Measurements from ENCODE around the gene ECI1. TPM values are rescaled to one million over a fixed set of nuclear protein-coding genes. Genes with fewer than 3 reads are reported as not detected.

Gene ECI1
- total and polyA plus RNA-seq, 2 of the 13 experiments (the other 11 are each of a cell fraction or from before 2014, with no cell fraction given) = 82.0 to 102 TPM

DNA sequence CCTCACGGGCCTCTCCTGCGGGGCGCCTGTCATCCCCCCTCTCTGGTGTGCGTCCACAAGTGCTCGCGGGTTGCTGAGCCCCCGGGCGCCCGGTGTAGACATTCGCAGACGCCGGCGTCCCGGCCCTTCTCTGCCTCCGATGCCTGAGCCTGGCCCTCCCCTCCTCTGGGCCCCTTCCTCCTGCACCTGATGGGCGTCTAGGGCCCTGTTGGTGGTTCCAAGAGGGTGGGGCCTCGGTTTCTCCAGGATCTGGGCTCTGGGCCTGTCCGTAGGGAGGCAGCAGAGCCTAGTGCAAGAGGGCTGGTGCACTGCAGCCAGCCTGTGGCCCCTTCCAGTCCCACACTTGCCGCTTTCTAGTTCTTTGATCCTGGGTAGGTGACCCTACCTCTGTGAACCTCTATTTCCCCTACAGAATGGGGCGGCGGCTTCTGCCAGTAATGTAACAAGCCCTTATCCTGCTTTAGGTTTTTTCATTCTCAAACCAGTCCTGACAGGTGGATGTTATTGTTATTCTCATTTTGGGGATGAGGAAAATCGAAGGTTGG lies 27.4 kb downstream of the ECI1 start (continued):
- no peak for TF ChIP-seq SNRNP70 (IDR thresholded peaks at IDR 0.05; ENCODE audit: low read depth, low read length)
- TF ChIP-seq CTCF (CRISPR knock-in tag; IDR thresholded peaks at IDR 0.05) = peak; percentile 72
- TF ChIP-seq TBP (CRISPR knock-in tag; IDR thresholded peaks at IDR 0.05) = no peak
- no peak for TF ChIP-seq ZNF44 (CRISPR knock-in tag; IDR thresholded peaks at IDR 0.05)
- peak; percentile 85 for TF ChIP-seq KDM5A (IDR thresholded peaks at IDR 0.05; ENCODE audit: borderline replicate concordance, low read length)
- 0 out of 2 replicates have a peak, but pooled peaks have one; percentile 8 for TF ChIP-seq ZNF224 (CRISPR knock-in tag; IDR thresholded peaks at IDR 0.05)
- no peak for TF ChIP-seq ZNF205 (CRISPR knock-in tag; IDR thresholded peaks at IDR 0.05)
- no peak for TF ChIP-seq KDM6A (CRISPR knock-in tag; IDR thresholded peaks at IDR 0.05; ENCODE audit: low read depth)

DNA sequence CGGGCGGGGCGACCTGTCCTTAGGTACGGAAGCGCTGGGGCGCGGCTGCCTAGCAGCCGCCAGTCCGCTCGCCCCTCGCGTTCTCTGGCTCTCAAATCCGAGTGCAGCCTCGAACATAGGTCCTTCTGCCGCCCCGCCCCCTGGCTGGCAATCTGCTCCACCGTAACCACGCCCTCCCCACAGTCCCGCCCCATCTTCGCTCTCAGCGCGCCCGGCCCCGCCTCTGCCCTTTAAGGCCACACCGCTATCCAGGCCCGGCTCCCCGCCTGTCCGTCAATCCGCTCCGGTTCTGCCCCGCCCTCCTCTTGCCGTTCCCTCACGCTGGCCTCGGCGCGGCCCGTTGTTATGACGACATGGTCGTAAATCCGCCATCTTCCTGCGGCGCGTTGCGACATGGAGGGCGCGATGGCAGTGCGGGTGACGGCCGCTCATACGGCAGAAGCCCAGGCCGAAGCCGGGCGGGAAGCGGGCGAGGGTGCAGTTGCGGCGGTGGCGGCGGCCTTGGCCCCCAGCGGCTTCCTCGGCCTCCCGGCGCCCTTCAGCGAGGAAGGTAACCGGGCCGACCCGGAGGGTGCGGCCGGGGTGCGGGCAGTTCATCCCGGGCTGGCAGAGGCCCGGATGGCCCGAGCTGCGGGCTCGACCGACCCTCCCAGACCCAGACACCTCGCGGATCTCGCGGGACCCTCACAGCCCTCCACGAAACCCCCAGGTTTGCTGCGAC lies 28.0 kb downstream of the ECI1 start, which contains the start of gene E4F1:
E4F1 (plus strand) TSS at position 371 of the 721 bp plus-strand sequence; CDS start at position 394, 23 bp downstream.
- Histone ChIP-seq H3K9ac (ENCODE audit: insufficient read depth, low read depth, low read length) (peak within 1 kb of the TSS; percentile 89), H3K27ac (ENCODE audit: extremely low read length, insufficient read depth, low read length) (peak within 1 kb of the TSS; percentile 80), H4K20me1 (ENCODE audit: insufficient read depth, low read length) (peaks cover 11% of the 10 kb centered on the region), H3K9me3 (ENCODE audit: low read length) (no peaks in the 10 kb centered on the region), H3K4me2 (ENCODE audit: low read depth, low read length) (peak within 1 kb of the TSS; percentile 83), H3K79me2 (ENCODE audit: insufficient read depth, low read length) (peaks cover 18% of the 10 kb centered on the region), H2AFZ (ENCODE audit: low read length) (no peak within 1 kb of the TSS), H3K4me1 (ENCODE audit: insufficient read depth, low read length) (peaks cover 48% of the 10 kb centered on the region), H3K4me3 (replicated peaks in 1 of 3; ENCODE audit: insufficient read depth in 1 of 3, low read depth in 2 of 3, low read length in 3 of 3) (peak within 1 kb of the TSS; percentile 78 to 95 (median 79)), H3K36me3 (replicated peaks in 1 of 2; ENCODE audit: control insufficient read depth in 1 of 2, insufficient read depth in 2 of 2, low read length in 2 of 2) (peaks cover 3 to 6% of the 10 kb centered on the region in 2 experiments; a peak in 2 of 5 replicates), H3K27me3 (ENCODE audit: control insufficient read depth in 1 of 2, insufficient read depth in 2 of 2, low read length in 2 of 2) (no peaks in the 10 kb centered on the region)
- FAIRE-seq (peak; percentile 95), DNase-seq (ENCODE audit: low spot score) (peak; percentile 97), ATAC-seq (peak; percentile 84)
- in situ Hi-C loops (cut with HindIII; ENCODE audit: extremely low pct_ligation_motif_present, low pct_unique_long_range_greater_than_20kb) = no loop called here
- ChIA-PET POLR2A (interaction anchor here (1.0 to 2.6 kb wide), 4 partner anchors 9 to 28 kb away, joined by 3 to 14 read pairs (median 8); partner anchors contain the start of genes ECI1, MLST8 and PGP), CTCF (ENCODE audit: low intra/inter-chr PET ratio, low total read pairs) (no interaction called here)
- no TSS peak for BruUV-seq (replicated peaks)
- WGBS (ENCODE audit: low lambda C conversion rate) = under 1% methylated on average over 31 of the region's 82 CpGs
- intact Hi-C loops (cut with micrococcal nuclease; ENCODE audit: unreplicated experiment) = no loop called here
- TF ChIP-seq MTF1 (CRISPR knock-in tag; IDR thresholded peaks at IDR 0.05) (peak; percentile 68; the same call in 1 of the 2 replicates), ZNF766 (CRISPR knock-in tag; IDR thresholded peaks at IDR 0.05; ENCODE audit: borderline replicate concordance) (peak; percentile 64; the same call in 1 of the 2 replicates), ZNF441 (CRISPR knock-in tag; IDR thresholded peaks at IDR 0.05; ENCODE audit: borderline replicate concordance) (peak; percentile 53; the same call in 1 of the 2 replicates), ZGPAT (CRISPR knock-in tag; IDR thresholded peaks at IDR 0.05) (peak; percentile 86; the same call in 1 of the 2 replicates), ZNF557 (CRISPR knock-in tag; IDR thresholded peaks at IDR 0.05) (no peak), ELF3 (CRISPR knock-in tag; IDR thresholded peaks at IDR 0.05) (0 out of 2 replicates have a peak, but pooled peaks have one; percentile 19), ZNF292 (CRISPR knock-in tag; IDR thresholded peaks at IDR 0.05; ENCODE audit: borderline replicate concordance, low read depth) (peak; percentile 53; the same call in 1 of the 2 replicates)
- TF ChIP-seq, protein P1, sequence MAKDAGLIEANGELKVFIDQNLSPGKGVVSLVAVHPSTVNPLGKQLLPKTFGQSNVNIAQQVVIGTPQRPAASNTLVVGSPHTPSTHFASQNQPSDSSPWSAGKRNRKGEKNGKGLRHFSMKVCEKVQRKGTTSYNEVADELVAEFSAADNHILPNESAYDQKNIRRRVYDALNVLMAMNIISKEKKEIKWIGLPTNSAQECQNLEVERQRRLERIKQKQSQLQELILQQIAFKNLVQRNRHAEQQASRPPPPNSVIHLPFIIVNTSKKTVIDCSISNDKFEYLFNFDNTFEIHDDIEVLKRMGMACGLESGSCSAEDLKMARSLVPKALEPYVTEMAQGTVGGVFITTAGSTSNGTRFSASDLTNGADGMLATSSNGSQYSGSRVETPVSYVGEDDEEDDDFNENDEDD (CRISPR knock-in tag; IDR thresholded peaks at IDR 0.05; ENCODE audit: borderline replicate concordance) = peak; percentile 79; the same call in 1 of the 2 replicates
- TF ChIP-seq, protein P2, sequence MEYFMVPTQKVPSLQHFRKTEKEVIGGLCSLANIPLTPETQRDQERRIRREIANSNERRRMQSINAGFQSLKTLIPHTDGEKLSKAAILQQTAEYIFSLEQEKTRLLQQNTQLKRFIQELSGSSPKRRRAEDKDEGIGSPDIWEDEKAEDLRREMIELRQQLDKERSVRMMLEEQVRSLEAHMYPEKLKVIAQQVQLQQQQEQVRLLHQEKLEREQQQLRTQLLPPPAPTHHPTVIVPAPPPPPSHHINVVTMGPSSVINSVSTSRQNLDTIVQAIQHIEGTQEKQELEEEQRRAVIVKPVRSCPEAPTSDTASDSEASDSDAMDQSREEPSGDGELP (IDR thresholded peaks at IDR 0.05; ENCODE audit: borderline replicate concordance, low read depth) = no peak; the same call in 1 of the 2 replicates

Data from HepG2 (cell line).